HG02938 (cell line): ENCODE data around the gene SLC12A5.

Experiments
- ATAC-seq: cut with Tn5 transposase; IDR thresholded peaks from one replicate; pipeline ENCODE4 v1.9.1; 2021; ENCODE audit warnings: mild to moderate bottlenecking, moderate library complexity; ENCODE audit not compliant: unreplicated experiment

Gene SLC12A5

DNA sequence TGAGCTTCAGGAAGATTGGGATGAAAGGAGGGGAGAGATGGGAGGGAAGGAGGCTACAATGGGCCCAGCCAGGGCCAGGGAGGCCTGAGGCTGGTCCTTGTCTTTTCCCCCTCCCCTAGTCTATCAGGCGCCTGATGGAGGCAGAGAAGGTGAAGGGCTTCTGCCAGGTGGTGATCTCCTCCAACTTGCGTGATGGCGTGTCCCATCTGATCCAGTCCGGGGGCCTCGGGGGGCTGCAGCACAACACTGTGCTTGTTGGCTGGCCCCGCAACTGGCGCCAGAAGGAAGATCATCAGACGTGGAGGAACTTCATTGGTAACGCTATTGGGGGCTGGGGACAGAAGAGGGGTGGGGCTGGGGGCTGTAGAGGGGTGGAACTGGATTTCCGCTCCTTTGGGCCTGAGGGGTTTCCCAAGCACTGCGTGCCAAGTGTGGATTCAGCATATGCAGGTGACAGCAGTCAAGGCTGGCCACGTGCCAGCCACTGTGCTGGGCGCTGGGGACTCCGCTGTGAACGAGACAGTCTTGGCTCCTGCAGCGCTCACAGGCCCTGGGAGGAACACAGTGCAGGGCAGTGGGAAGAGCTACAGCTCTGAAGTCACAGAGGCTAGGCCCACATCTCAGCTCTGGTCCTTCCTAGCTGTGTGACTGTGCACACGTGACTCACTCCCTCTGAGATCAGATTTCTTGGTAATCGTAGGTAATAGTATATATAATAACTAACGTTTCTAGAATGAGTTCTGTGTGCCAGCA is 22.7 kb downstream of the SLC12A5 start:
- no peak for ATAC-seq

DNA sequence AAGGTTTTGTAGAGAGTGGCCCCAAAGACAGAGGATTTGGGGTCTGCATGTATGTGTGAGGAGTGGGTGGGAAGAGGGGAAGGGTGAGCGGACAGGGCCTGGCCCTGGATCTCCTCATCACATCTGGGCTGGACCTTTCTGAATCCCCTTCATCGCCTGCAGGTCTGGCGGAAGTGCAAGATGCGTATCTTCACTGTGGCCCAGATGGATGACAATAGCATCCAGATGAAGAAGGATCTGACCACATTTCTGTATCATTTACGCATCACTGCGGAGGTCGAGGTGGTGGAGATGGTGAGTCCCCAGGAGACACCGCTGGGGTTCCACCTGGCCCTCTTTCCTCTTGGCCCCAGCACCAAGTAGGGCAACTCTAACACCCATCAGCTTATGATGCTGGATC is 24.4 kb downstream of the SLC12A5 start:
- ATAC-seq = no peak

DNA sequence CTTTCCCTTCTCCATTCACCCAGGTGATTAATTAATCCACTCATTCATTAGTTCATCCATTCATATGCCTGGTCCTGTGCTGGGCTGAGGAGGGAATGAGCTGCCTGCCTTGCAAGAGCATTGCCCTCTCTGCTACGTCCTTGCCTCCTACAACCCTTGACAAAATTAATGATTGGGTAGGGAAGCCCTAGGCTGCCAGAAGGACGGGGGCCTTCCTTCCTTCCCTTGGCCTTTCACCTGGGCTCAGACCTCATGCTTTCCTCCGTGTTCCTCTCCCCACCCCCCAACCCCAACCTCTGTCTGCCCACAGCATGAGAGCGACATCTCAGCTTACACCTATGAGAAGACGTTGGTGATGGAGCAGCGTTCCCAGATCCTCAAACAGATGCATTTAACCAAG is 25.6 kb downstream of the SLC12A5 start:
- no peak for ATAC-seq

DNA sequence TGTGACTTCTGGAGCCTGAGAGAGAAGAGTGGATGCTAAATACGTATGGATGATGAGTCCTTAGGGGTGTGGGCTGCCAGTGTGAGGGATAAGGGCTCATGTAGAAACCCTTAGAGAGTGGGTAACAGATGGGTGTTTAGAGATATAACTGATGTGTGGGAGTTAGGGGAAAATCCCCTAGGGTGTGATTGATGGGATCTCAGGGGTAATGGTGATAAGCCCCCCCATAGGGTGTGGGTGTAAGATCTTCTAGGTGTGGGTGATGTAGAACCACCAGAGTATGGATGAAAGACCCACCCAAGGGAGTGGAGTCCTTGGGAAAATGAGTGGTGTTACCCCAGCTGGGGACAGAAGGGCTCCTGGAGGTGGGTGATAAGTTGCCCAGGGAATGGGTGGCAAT is 26.3 kb downstream of the SLC12A5 start:
- ATAC-seq = no peak

DNA sequence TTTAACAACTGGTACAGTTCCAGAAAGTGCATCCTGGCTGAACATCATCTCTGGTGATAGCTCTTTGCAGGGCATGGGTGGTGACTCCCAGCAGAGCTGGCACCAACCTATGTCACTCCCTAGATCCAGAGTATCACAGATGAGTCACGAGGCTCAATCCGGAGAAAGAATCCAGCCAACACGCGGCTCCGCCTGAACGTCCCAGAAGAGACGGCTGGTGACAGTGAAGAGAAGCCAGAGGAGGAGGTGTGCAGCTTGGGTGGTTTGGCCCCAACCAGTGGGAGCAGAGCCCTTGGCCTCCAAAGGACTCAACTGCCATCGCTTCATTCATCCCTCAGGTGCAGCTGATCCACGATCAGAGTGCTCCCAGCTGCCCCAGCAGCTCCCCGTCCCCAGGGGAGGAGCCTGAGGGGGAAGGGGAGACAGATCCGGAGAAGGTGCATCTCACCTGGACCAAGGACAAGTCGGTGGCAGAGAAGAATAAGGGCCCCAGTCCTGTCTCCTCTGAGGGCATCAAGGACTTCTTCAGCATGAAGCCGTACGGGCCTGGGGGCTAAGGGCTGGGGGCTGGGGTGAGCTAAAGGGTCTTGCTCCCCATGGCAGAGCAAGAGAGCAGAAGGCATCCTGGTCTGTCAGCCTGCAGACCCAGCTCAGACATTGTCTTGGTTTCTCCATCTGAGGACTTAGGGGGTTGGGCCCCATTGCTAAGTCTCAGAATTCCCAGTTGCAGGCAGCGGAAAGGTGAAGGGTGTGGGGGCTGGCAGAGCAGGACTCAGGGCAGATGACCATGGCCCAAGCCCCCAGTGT is 27.2 kb downstream of the SLC12A5 start:
- ATAC-seq = no peak

DNA sequence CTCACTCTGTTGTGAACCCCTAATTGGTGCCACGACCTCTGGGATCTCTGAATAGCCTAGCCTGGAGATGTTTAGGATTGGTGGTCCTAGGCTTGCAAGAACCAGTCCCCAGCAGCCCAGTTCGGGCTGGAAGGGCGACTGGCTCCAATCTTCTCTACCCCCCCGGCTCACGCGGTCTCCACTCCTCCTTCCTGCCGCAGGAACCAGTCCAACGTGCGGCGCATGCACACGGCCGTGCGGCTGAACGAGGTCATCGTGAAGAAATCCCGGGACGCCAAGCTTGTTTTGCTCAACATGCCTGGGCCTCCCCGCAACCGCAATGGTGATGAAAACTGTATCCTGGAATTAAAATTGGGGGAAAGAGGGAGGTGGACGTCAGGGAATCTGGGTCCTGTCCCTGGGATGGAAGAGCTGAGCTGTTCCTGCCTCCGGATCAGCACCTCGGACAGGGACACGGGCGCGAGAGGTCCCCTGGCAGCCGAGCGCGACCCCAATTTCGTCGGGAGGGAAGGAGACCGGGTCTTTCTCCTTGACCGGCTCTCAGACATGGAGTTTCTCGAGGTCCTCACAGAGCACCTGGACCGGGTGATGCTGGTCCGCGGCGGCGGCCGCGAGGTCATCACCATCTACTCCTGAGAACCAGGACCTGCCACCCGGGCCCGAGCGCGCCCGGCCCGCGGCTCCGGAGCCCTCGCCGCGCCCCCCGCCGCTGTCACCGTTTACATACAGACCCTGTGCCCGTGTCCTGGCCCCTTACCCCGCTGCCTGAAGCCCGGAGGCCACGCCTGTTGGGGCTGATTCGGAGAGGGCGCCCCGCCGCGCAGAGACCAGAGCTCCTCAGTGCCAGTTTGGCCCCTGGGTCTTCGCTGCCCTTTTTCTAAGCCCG is 28.2 kb downstream of the SLC12A5 start:
- ATAC-seq = no peak

DNA sequence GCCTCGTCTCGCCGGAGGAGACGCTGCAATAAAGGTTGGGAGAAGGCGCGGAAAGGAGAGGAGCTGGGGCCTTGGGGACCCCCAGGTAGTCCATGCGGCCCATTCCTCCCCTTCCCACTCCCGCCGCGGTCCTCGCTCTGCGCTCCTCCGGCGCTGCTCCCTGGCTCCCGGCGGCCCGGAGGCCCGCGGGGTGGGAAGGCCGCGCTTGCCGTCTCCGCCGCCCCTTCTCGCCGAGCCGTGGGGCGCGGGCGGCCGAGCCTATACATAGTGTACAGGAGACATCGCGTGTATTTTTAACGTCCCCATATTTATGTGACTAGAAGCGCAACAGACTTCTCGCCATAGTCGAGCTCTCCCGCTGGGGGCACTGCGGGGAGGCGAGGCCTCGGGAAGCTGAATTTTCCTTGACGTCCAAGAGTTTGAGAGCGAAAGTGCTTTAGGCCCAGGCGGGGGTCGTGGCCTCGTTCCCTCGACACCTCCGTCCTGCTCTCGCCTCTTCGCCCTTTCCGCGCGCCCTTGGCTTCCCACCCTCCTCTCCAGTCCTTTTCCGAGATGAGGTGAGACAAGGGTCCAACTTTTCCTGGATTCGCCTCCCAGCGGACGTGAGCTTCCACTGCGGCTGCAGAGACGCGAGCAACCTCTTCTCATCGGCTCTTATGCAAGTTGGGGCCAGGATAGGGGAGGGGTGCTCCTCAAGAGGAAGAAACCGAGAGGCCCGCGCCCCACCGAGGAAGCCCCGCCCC is 29.0 kb downstream of the SLC12A5 start:
- ATAC-seq = no peak

DNA sequence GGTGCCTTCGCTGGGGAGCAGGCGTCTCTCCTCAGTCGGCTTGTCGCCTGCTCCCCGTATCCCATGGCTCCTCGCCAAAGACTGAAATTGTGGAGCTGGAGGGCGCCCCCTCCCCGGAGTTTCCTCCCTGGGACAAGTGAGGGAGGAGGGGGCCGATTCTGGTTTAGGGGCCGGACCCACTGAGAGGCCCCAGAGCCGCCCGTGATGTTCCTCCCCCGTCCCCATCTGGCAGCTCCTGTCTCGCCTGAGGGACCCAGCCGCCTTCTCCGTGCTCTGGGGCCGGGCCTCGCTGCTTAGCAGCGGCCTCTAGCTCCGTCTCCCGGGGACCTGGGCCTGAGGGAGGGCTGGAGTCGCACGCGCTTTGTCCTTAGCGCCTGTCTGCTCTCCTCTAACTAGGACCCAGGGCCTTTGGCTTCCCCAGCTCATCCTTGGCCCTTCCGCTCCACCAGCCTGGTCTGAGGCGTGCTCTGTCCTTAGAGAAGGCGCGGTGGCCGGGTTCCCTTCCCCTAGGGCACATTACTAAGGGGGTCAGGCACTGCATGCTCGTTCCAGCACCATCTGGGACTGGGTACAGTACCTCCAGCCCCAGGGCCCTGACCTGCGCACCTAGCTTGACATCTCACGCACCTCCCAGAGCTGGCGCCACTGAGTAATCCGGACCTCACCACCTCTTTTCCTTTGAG is 29.7 kb downstream of the SLC12A5 start:
- ATAC-seq = no peak

DNA sequence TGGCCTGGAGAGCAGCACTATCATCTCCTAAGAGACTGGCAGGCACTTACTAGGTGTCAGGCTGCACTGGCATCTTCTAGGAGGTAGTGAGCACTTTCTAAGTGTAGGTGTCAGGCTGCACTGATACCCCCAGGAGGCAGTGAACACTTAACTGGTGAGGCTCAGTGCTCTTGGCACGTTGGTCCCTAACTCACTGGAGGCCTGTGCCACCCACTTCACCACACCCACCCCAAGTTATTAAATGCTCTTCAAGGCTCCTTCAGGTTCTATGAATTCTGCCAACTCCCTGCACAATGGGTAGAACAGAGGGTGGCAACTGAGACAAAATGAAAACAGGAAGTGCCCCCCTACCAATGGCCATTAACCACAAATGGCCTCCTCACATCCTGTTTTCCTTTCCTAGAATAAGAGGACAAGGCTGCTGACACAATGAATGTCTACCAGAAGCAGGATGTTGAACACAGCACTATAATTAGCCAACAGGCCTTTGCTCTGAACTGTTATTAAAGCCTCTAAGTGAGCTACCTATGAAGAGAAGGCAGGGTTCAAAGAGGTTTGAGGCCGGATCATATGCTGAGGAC is 31.4 kb downstream of the SLC12A5 start:
- no peak for ATAC-seq

DNA sequence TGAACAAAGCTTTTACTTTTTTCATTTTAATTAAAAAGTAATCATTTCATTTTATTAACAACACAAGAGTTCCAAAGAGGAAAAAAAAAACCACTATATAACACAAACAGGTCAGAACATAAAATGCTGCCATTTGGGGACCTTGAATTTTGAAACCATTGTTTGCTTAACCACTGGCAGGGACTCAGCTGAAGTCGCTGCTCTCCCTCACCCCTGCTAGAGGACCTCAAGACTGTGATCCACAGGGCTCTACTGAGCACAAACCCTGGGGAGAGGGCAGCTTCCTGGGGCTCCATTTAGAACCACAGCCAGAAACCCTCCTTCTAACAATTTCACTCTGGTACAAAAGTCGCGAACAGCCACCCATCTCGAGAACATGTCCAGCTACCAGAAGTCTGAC is 32.0 kb downstream of the SLC12A5 start:
- ATAC-seq = no peak

DNA sequence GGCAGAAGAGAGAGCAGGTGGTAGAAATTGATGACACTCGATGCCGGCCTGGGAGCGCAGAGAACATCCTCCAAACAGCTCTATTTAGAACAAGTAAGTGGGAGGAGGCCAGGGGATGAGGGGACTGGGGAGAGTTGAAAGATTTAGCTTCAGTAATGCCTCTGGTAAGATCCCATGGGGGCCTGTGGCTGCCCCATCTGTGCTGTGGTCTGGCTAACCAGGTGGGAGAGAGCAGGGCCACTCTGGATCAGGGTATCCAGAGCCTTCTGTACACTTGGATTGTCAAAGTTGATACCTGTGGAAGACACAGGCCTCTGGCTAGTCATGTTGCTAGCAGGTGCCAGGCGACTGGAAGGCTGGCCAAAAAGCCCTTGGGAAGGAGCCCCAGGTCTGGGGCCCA is 33.1 kb downstream of the SLC12A5 start:
- no peak for ATAC-seq

DNA sequence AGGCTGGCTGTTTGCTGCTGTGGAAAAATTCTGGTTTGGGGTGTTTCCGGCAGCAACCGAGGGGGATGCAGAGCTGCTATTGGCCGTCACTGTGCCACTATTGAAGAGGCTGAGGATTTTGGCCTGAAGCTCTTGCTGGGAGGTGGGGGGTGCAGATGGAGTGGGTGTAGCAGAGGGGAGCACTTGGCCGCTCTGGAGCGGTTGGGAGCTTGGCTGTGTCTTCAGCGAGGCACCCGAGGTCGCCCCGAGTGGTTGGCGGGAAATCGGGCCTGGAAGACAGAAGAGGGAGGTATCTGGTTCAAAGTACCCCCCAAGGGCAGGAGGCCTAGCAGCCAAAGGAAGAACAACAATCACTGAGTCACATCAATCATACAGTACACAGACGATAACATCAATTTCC is 33.6 kb downstream of the SLC12A5 start:
- no peak for ATAC-seq

DNA sequence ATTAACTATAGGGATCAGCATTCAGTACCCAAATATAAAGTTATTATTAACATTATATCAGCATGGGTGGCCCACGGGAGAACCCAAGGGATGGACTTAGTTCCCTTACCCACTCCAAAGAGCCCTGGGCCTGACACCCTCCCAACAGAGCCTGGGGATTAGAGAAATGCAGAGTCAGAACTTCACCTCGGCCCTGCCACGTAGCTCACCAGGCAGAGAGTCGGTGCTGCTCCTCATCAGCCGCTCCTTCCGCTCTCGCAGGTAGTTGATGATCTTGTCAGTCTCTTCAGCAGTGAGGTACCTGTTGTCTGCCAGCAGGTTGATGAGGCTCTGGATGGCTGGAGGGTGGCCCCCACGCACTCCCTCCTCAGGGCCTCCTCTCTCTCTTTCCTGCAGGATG is 34.1 kb downstream of the SLC12A5 start:
- ATAC-seq = no peak

DNA sequence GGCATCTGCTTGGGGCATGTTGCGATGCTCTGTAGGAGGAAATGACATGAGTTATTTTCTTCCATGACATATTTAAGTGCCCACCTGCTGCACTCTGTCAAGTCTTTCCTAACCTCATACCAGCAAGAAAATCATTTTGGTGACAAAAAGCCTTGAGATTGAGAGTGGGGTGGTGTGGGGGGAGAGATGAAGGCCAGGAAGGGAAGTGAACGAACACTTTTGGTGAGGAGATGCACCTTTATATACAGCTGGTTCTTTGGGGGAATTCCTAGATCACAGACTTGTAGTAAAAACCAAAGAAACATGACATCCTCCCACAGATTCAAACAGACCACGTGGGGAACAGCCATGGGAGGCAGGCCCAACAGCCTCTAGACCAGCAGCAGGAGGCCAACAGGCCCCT is 34.6 kb downstream of the SLC12A5 start:
- ATAC-seq = no peak

DNA sequence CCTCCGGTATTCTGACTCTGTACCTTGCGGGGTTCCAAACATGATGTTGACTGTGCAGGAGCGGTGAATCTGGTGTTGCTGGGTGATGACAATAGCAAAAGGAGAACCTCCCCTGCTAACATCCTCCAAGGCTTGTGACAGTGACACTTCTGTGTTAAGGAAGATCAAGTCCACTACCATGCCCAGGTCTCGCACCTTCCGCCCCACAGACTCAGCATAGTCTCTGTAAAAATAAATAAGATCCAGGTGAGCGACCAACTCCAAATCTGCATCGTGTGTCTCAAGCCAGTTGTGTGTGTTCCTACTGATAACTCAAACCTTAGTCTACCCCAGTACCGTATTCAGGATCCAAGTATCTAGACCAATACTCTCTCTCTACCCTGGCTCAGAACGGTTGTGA is 36.0 kb downstream of the SLC12A5 start:
- no peak for ATAC-seq

DNA sequence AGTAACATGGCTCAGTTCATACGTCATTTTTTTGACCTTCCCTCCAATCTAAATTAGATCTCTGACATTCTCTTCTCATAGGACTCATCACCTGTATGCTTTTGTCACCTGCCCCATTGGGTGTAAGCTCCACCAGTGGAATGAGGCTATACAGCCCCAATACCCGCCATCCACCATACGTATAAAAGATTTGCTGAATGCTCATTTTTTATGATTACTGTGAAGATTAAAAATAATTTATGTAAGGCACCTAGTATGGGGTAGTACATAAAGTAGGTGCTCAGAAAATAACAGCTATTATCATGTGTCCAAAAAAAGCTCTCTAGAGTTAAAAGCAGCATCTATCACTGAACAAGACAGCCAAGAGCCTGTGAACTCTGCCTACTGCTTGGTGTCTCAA is 36.7 kb downstream of the SLC12A5 start:
- ATAC-seq = no peak

DNA sequence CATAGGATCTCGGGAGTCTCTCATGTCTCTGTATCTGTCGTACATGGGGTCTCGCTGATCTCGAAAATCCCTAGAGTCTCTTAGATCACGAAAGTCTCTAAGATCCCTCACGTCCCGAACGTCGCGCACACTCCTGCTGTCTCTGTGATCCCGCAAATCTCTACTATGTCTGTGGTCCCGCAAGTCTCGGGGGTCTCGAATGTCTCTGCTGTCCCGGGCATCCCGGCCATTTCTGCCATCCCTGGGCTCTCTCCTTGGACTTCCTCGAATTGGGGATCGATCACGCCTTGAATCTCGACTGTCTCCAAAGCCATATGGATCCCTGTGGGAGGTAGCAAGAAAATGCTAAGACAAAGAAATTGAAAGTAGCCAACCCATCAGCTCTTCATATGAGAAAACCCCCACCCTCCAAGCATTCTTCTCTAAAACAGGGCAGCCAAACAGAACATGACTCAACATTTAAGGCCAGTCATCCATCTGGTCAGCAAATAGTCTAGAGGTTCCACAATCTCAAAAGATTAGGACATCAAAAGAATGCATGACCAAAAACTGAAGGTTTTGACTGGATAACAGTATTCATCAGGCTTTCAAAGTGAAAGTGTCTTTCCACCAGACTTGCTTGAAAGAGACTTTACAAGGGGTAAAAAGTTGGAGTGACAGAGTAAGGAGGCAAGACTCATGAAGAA is 41.3 kb downstream of the SLC12A5 start:
- no peak for ATAC-seq

DNA sequence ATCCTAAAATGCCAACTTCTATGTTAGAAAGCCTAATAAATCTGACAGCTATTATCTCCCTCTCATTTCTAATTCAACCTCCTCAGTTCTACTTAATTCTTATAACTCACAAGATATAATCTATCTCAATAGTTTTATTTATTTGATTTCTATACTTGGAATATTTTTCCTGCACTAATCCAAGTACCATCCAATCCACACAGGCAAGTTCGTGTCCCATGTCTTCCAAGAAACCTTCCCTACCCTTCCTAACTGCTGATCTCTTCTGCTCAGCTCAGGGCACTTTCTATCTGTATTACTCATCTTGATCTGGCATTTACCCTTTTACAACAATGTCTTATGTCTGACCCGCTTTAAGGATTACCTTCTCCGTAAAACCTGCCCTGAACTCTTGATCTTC is 42.6 kb downstream of the SLC12A5 start:
- ATAC-seq = no peak

DNA sequence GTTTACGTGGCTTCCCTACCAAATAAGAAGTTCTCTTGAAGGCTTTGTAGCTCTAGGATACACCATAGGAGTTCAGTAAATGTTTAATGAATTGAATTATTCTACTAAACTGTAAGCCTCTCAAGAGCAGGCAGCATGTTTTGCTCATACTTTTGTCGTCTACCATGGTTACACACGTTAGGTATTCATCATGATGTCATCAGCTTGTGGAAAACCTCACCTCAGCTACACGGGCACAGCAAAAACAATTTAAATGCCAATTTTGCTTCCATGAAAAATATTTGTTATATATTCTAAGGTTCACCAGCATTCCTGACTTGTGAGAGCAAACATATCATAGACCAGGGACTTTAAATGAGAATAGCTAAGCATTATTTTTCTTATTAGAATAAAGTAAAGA is 44.0 kb downstream of the SLC12A5 start:
- ATAC-seq = no peak
